Measurements from ENCODE around the gene SLC38A8. TPM values are rescaled to one million over a fixed set of nuclear protein-coding genes. Genes with fewer than 3 reads are reported as not detected.

Gene SLC38A8
- total and polyA plus RNA-seq, 4 donors: 0.08 to 1.0 (median 0.32) TPM

DNA sequence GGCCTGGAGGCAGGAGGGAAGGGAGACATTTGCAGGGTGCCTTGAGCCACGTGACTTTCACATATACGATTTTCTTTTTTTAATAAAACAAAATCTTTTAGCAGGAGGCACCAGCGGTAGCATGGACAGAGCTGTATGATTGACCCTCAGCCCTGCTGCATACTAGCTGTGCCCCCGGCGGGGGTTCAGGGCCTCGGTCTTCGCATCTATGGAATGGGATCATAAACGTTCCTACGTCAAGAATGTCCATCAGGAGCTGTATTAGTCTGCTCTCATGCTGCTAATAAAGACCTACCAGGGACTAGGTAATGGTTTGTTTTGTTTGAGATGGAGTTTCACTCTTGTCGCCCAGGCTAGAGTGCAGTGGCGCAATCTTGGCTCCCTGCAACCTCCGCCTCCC, 27.2 kb downstream of the SLC38A8 start (continued):
- TF ChIP-seq, protein P1, sequence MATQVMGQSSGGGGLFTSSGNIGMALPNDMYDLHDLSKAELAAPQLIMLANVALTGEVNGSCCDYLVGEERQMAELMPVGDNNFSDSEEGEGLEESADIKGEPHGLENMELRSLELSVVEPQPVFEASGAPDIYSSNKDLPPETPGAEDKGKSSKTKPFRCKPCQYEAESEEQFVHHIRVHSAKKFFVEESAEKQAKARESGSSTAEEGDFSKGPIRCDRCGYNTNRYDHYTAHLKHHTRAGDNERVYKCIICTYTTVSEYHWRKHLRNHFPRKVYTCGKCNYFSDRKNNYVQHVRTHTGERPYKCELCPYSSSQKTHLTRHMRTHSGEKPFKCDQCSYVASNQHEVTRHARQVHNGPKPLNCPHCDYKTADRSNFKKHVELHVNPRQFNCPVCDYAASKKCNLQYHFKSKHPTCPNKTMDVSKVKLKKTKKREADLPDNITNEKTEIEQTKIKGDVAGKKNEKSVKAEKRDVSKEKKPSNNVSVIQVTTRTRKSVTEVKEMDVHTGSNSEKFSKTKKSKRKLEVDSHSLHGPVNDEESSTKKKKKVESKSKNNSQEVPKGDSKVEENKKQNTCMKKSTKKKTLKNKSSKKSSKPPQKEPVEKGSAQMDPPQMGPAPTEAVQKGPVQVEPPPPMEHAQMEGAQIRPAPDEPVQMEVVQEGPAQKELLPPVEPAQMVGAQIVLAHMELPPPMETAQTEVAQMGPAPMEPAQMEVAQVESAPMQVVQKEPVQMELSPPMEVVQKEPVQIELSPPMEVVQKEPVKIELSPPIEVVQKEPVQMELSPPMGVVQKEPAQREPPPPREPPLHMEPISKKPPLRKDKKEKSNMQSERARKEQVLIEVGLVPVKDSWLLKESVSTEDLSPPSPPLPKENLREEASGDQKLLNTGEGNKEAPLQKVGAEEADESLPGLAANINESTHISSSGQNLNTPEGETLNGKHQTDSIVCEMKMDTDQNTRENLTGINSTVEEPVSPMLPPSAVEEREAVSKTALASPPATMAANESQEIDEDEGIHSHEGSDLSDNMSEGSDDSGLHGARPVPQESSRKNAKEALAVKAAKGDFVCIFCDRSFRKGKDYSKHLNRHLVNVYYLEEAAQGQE (IDR thresholded peaks at IDR 0.05): no peak
- TF ChIP-seq, protein P2, sequence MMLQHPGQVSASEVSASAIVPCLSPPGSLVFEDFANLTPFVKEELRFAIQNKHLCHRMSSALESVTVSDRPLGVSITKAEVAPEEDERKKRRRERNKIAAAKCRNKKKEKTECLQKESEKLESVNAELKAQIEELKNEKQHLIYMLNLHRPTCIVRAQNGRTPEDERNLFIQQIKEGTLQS (IDR thresholded peaks at IDR 0.05): no peak
- TF ChIP-seq YY1 (IDR thresholded peaks at IDR 0.05) (no peak), EGR1 (IDR thresholded peaks at IDR 0.05; ENCODE audit: low read depth in 2 of 2) (no peak), NR2F2 (IDR thresholded peaks at IDR 0.05) (no peak), TAF1 (conservative IDR thresholded peaks at IDR 0.05) (no peak), FOXA1 (IDR thresholded peaks at IDR 0.05) (no peak), GABPA (IDR thresholded peaks at IDR 0.05 in 1 of 2, conservative IDR thresholded peaks at IDR 0.05 in 1 of 2) (no peak)
- TF ChIP-seq, protein P3, sequence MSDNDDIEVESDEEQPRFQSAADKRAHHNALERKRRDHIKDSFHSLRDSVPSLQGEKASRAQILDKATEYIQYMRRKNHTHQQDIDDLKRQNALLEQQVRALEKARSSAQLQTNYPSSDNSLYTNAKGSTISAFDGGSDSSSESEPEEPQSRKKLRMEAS (IDR thresholded peaks at IDR 0.05): no peak

DNA sequence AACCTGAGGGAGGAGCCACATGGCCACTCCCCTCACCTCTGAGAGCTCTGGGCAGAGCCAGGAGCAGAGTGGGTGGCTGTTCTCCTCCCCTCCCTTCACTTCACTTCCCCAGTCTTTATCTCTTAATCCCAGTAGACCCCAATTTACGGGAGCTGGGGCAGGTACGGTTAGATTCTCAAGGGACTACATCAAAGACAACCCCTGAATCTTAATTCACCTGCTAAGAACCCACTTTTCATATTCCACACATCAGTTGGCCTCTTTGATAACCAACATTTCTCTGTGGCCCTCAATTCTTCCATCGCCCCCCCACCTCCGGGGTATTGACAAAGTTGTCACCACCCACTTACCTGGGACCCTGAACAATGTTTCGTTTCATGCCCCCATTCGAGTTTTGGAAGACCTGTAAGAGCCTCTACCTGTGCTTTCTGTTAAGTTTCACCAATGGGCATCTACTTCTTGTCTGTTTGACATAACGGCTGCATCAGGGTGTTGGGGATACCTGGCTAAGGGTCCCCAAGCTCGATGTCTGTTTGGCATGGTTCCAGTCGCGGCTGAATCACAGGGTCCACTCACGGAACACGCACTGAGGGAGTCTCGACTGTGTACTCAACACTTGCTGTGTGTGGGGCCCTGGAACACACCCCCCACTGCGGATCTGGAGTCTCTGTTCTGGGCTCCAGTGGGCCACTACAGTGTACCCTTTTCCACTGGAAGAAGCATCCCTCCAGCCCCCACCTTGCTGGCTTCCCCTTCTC, 27.8 kb downstream of the SLC38A8 start:
- Histone ChIP-seq H3K27ac (ENCODE audit: low read depth in 1 of 2, low read length in 2 of 2) (no peak overlapping the region), H3K27me3 (ENCODE audit: control insufficient read depth in 4 of 4, insufficient read depth in 4 of 4, low read length in 3 of 4) (no peaks in the 10 kb centered on the region), H3K4me1 (ENCODE audit: control insufficient read depth in 4 of 4, insufficient read depth in 4 of 4, low read length in 3 of 4) (no peaks in the 10 kb centered on the region), H3K4me3 (ENCODE audit: low read depth in 1 of 3, low read length in 3 of 3) (no peak overlapping the region), H3K9ac (ENCODE audit: low read depth in 1 of 2, low read length in 2 of 2) (no peak overlapping the region), H3K36me3 (ENCODE audit: control insufficient read depth in 4 of 4, insufficient read depth in 3 of 4, low read depth in 1 of 4, low read length in 3 of 4) (no peaks in the 10 kb centered on the region), H3K9me3 (ENCODE audit: control insufficient read depth in 4 of 4, low read length in 3 of 4) (peaks cover 0 to 10% (median under 1%) of the 10 kb centered on the region in 4 donors)
- TF ChIP-seq, protein P1 (IDR thresholded peaks at IDR 0.05): no peak
- TF ChIP-seq, protein P4, sequence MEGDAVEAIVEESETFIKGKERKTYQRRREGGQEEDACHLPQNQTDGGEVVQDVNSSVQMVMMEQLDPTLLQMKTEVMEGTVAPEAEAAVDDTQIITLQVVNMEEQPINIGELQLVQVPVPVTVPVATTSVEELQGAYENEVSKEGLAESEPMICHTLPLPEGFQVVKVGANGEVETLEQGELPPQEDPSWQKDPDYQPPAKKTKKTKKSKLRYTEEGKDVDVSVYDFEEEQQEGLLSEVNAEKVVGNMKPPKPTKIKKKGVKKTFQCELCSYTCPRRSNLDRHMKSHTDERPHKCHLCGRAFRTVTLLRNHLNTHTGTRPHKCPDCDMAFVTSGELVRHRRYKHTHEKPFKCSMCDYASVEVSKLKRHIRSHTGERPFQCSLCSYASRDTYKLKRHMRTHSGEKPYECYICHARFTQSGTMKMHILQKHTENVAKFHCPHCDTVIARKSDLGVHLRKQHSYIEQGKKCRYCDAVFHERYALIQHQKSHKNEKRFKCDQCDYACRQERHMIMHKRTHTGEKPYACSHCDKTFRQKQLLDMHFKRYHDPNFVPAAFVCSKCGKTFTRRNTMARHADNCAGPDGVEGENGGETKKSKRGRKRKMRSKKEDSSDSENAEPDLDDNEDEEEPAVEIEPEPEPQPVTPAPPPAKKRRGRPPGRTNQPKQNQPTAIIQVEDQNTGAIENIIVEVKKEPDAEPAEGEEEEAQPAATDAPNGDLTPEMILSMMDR (IDR thresholded peaks at IDR 0.05; ENCODE audit: low read depth, low read length, missing input control): no peak
- TF ChIP-seq RXRA (IDR thresholded peaks at IDR 0.05) (no peak), EGR1 (IDR thresholded peaks at IDR 0.05; ENCODE audit: low read depth in 2 of 2) (no peak), RAD21 (IDR thresholded peaks at IDR 0.05) (no peak), GABPA (IDR thresholded peaks at IDR 0.05 in 1 of 2, conservative IDR thresholded peaks at IDR 0.05 in 1 of 2) (no peak), SP1 (IDR thresholded peaks at IDR 0.05) (no peak), FOXA2 (IDR thresholded peaks at IDR 0.05) (no peak), JUND (IDR thresholded peaks at IDR 0.05) (no peak), NR2F2 (IDR thresholded peaks at IDR 0.05) (no peak), HNF4A (conservative IDR thresholded peaks at IDR 0.05) (no peak), YY1 (IDR thresholded peaks at IDR 0.05) (no peak)
- TF ChIP-seq, protein P2 (IDR thresholded peaks at IDR 0.05): no peak
- WGBS: 73% methylated on average over 14 of the region's 14 CpGs
- no peak for DNase-seq (ENCODE audit: low spot score)

All from liver (tissue), 9 donors.